Upper lobe of left lung (tissue), 4 donors: Measurements from ENCODE around the gene INHBC.

Experiments
- POLR2A ChIP-seq, 4 donors: fragments of 450-650 bp; IDR thresholded peaks; one replicate each; pipeline ENCODE4 v1.5.1; 2016 to 2017; ENCODE audit warnings: antibody characterized with exemption in 4 of 4, mild to moderate bottlenecking in 2 of 4
- TF ChIP-seq, protein P1 (sequence below), 6 experiments: fragments of 450-650 bp in 4 of 6; fragments of 200-600 bp in 2 of 6; sonication (generic) in 2 of 6; IDR thresholded peaks; one replicate each; pipeline ENCODE4 v1.5.1; 2016 to 2019; ENCODE audit warnings: antibody characterized with exemption in 6 of 6

DNA sequence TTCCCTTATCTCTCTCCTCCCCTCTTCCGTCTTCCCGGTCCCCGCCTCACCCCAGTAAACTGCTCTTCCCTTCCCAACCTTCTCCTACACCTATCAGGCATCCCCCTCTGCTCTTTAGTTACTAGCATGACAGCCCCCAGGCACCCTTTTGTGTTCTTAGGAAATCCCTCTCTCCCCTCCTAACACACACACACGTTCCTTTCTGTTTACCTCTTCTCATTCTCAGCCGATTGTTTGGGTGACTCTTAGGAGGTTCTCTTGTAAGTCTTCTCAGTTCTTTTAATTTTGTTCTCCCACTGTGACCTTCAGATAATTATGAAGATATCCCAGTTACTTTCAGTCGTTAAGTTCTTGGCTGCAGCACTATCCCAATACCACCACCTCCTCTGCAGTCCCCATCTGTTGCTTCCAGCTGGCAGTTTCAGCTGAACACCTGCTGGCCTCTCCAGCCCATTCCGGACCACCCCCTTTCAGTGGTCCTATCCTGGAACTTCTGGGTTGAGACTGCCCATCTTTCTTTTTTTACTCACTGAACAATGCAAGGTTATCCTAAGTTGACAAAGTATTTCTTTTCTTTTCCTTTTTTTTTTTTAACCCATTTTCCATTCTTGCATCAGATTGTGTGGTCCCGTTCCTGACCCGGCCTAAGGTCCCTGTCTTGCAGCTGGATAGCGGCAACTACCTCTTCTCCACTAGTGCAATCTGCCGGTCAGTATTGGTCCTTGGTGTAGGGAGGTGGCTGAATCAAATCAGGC lies 54.0 kb downstream of the INHBC start:
- TF ChIP-seq, protein P1, sequence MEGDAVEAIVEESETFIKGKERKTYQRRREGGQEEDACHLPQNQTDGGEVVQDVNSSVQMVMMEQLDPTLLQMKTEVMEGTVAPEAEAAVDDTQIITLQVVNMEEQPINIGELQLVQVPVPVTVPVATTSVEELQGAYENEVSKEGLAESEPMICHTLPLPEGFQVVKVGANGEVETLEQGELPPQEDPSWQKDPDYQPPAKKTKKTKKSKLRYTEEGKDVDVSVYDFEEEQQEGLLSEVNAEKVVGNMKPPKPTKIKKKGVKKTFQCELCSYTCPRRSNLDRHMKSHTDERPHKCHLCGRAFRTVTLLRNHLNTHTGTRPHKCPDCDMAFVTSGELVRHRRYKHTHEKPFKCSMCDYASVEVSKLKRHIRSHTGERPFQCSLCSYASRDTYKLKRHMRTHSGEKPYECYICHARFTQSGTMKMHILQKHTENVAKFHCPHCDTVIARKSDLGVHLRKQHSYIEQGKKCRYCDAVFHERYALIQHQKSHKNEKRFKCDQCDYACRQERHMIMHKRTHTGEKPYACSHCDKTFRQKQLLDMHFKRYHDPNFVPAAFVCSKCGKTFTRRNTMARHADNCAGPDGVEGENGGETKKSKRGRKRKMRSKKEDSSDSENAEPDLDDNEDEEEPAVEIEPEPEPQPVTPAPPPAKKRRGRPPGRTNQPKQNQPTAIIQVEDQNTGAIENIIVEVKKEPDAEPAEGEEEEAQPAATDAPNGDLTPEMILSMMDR (IDR thresholded peaks at IDR 0.05): no peak
- no peak for TF ChIP-seq POLR2A (IDR thresholded peaks at IDR 0.05)
